Measurements from ENCODE around the gene GLIS1. TPM values are rescaled to one million over a fixed set of nuclear protein-coding genes. Genes with fewer than 3 reads are reported as not detected.

The GLIS1 gene
- total RNA-seq, 1 experiment from 2014 or later = 0.28 TPM

- no peak overlapping the region for H3K4me3 Mint-ChIP-seq
- Histone ChIP-seq H2AFZ (ENCODE audit: low read length) (no peak overlapping the region), H3K27ac (ENCODE audit: insufficient read length, low read depth, low read length) (no peak overlapping the region), H4K5ac (ENCODE audit: insufficient read length, low read depth, low read length) (no peak overlapping the region), H2BK5ac (ENCODE audit: insufficient read length, low read length) (no peak overlapping the region), H2BK12ac (ENCODE audit: insufficient read length, low read depth, low read length) (no peak overlapping the region), H3K56ac (ENCODE audit: insufficient read length, low read depth, low read length) (no peak overlapping the region), H3K9me3 (ENCODE audit: control insufficient read depth, low read depth, low read length) (no peaks in the 10 kb centered on the region), H3K18ac (ENCODE audit: insufficient read length, low read depth, low read length) (no peak overlapping the region), H3K4me2 (ENCODE audit: insufficient read depth, insufficient read length, low read length) (no peak overlapping the region), H3K27me3 (ENCODE audit: insufficient read depth, low read length) (no peaks in the 10 kb centered on the region; the same call in 1 of the 2 replicates), H3K14ac (ENCODE audit: insufficient read depth, low read length) (no peak overlapping the region), H4K20me1 (ENCODE audit: control insufficient read depth, insufficient read depth, insufficient read length) (no peaks in the 10 kb centered on the region), H2BK20ac (ENCODE audit: low read depth, low read length, poor library complexity, severe bottlenecking) (no peak overlapping the region), H3K79me2 (ENCODE audit: insufficient read depth, low read length) (no peaks in the 10 kb centered on the region), H2AK5ac (ENCODE audit: insufficient read length, low read length) (no peak overlapping the region), H3T11ph (ENCODE audit: low read length) (no peak overlapping the region), H3K4me1 (ENCODE audit: insufficient read depth, low read length) (no peaks in the 10 kb centered on the region; the same call in 1 of the 2 replicates), H3K79me1 (ENCODE audit: insufficient read depth, low read depth, low read length, poor library complexity, severe bottlenecking) (no peaks in the 10 kb centered on the region), H4K91ac (ENCODE audit: insufficient read length, low read depth, low read length) (no peak overlapping the region), H2BK15ac (ENCODE audit: low read depth, low read length) (no peak overlapping the region), H3K9ac (ENCODE audit: extremely low read depth, insufficient read length, low read length) (no peak overlapping the region), H2BK120ac (ENCODE audit: low read depth, low read length, poor library complexity, severe bottlenecking) (no peak overlapping the region), H3K23me2 (ENCODE audit: insufficient read length, low read depth, low read length, poor library complexity, severe bottlenecking) (peaks cover 2% of the 10 kb centered on the region), H3K4ac (ENCODE audit: low read depth, low read length) (no peak overlapping the region), H3K23ac (ENCODE audit: insufficient read length, low read depth, low read length) (no peak overlapping the region), H4K8ac (replicated peaks; ENCODE audit: insufficient read length, low read depth, low read length) (no peak overlapping the region)
- no CpG with 5 or more reads among the region's 13 CpGs for WGBS (ENCODE audit: extremely low coverage, insufficient read length, low lambda C conversion rate)
- no peaks in the 10 kb centered on the region; a peak in 1 of 7 replicates for H3K36me3 Mint-ChIP-seq (ENCODE audit: insufficient read depth in 1 of 3, low read depth in 3 of 3)
- TF ChIP-seq, protein P1, sequence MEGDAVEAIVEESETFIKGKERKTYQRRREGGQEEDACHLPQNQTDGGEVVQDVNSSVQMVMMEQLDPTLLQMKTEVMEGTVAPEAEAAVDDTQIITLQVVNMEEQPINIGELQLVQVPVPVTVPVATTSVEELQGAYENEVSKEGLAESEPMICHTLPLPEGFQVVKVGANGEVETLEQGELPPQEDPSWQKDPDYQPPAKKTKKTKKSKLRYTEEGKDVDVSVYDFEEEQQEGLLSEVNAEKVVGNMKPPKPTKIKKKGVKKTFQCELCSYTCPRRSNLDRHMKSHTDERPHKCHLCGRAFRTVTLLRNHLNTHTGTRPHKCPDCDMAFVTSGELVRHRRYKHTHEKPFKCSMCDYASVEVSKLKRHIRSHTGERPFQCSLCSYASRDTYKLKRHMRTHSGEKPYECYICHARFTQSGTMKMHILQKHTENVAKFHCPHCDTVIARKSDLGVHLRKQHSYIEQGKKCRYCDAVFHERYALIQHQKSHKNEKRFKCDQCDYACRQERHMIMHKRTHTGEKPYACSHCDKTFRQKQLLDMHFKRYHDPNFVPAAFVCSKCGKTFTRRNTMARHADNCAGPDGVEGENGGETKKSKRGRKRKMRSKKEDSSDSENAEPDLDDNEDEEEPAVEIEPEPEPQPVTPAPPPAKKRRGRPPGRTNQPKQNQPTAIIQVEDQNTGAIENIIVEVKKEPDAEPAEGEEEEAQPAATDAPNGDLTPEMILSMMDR (conservative IDR thresholded peaks at IDR 0.05) = no peak
- peak; percentile 18 for DNase-seq
- peaks cover 0 to 2% of the 10 kb centered on the region in 2 experiments; a peak in 1 of 4 replicates for H3K4me1 Mint-ChIP-seq
- no peaks in the 10 kb centered on the region for H3K9me3 Mint-ChIP-seq
- peaks cover 1% of the 10 kb centered on the region for H3K27me3 Mint-ChIP-seq (ENCODE audit: low read depth)
- no peak overlapping the region for H3K27ac Mint-ChIP-seq
Observed at GRCh38 chr1:53633073-53633704, 105.8 kb downstream of the GLIS1 start.
